IPS-NIHi11 (cell line): Measurements from ENCODE around the gene CAMK1D.

ENCODE experiments used
- DNase-seq: peaks from one replicate; pipeline ENCODE4 v3.0.0; 2012; ENCODE audit warnings: mixed read lengths, low spot score

CAMK1D gene

DNA sequence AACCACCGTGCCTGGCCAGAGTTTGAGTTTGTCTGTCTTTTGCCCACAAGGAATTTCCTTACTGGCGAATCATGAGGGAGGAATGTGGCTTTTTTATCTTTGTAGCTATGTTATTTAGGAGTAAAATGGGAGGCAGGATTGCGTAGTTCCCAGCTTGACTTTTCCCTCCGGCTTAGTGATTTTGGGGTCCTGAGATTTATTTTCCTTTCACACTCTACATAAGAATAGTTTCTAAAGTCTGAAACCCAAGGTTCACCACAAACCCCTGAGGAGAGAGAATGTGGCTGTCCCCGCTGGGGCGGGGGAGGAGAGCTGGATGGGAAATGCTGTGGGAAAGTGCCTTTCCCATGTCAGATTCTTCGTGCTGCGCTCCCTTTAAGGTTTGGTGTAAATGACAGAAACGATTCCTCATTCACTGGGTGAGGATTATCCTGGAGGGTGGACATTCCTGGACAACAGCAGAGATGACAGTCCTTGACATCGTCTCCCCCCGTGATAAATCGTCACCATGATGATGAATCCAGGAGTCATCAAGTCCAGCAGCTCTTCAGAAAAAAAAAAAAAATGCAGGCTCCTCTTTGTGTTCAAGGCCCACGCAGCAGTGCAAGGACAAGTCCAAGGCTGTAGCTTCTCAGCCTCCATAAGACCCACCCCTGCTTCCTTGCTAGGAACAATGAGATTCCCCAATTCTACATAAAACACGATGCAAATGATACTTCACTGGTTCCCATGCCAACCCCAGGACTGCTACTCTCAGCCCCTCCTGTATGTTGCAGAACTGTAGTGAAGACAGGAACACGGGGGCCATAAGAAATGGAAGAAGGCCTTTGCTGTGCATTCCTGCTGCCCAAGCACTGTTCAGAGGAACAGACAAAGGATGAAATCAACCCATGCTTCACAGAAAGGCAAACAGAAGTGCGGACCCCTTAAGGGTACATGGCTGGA lies 419.1 kb downstream of the CAMK1D start:
- DNase-seq, result peak; percentile 59

DNA sequence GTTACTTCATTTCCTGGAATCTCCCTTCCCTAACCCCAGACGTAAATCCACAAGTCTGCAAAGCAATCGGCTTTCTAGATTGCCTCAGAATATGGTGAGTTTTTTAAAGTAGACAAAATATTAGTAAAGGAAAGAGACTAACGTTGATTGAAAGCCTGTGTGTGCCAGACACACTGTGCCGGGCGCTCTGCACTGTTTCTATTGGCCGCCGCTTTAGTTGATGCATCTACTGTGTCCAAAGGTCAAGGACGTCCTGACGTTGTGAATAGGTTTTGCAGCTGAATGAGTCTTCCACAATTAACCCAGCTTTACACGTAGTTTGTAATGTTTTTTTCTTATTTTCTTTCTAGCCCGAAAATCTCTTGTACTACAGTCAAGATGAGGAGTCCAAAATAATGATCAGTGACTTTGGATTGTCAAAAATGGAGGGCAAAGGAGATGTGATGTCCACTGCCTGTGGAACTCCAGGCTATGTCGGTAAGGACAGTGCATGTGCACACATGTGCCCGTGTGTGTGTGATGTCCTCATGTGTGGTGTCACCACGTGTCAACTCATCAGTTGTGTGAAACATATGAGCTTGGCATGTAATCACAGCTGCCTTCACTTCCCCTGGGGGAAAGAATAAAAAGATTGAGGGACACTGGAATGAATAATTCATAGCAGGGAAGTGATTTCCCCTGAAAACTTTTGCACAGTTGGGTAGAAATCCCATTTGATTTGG lies 420.1 kb downstream of the CAMK1D start:
- DNase-seq, result no peak

DNA sequence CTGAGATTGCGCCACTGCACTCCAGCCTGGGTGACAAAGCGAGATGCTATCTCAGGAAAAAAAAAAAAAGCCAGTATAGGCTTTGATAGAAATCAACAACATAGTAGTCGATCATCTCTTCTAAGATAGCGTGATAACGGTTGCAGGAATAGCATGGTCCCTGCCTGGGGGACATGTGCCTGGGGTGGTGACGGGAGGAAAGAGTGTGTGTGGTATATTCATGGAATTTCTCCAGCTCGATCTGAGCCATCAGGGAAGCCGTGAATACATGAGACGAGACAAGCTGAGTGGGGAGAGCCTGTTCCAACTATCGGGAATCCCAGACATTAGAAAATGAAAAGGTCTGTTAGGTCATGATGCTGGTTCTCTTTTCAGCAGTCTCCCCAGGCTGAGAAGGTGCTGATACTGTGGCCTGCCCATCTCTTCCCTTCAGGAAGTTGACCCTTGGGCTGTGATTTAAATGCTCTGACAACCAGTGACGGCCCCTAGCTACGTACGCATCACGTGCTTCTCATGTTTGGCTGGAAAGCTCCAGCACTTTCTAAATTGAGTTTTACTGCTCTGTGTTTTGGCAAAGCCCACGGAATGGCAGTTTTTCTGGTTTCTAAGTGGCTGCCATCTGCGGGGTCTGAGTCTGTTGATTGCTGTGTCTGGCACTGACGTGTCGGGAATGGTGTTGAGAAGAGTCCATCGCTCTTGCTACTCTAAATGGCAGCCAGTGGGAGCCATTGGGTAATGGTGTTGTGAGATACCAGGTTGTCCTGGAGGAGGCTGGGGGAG lies 422.8 kb downstream of the CAMK1D start:
- DNase-seq, result no peak

DNA sequence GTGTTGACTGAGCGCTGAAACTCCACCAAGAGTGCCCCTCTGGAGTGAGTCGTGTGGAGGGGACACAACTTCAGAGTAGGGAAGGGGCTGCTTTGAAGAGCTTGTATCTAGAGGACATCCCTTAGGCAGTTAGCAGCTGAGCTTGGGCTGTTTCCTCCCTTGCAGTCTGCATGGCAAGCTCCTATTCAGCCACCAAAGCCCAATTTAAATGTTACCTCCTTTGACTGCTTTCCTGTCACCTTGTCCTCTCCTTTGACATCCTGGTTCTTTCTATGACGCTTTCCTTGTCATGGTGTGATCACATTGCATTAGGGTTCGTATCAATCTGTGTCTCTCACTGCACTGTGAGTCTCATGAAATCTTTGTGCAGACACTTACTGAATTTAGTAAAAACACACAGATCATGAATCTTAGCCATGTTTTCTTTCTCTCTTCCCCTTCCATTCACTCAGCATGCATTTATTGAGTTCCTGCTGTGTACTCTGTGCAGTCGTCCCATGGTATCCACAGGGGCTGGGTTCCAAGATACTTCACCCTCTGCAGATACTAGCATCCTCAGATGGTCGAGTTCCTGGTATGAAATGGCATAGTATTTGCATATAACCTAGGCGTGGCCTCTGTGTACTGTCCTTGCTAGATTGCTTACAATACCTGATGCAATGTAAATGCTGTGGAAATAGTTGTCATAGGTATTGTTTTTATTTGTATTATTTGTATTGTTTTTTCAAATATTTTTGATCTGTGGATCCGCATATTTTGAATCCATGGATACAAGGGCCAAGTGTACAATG lies 423.6 kb downstream of the CAMK1D start:
- DNase-seq, result no peak

DNA sequence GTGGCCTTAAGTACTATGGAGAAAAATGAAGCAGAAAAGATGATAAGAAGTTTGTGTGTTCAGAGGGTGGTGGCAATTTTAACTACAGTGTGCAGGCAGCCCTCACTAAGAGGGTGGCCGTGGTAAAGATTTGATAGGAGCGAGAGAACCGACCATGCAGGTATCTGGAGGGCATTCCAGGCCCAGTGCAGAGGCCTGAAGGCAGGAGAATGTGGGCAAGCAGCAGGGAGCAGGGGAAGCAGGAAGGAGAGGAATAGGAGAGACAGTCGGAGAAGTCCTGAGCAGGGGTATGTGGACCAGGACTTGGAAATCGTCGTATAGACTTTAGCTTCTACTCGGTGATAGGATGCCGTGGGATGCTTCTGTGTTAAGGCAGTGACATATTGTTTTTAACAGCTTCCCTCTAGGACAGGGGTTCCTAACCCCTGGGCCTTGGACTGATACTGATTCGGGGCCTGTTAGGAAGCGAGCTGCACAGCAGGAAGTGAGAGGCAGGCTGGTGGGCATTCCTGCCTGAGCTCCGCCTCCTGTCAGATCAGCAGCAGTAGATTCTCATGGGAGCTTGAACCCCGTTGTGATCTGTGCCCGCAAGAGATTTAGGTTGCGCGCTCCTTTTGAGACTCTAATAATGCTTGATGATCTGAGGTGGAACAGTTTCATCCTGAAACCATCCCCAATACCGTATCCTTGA lies 425.0 kb downstream of the CAMK1D start:
- DNase-seq, result no peak

DNA sequence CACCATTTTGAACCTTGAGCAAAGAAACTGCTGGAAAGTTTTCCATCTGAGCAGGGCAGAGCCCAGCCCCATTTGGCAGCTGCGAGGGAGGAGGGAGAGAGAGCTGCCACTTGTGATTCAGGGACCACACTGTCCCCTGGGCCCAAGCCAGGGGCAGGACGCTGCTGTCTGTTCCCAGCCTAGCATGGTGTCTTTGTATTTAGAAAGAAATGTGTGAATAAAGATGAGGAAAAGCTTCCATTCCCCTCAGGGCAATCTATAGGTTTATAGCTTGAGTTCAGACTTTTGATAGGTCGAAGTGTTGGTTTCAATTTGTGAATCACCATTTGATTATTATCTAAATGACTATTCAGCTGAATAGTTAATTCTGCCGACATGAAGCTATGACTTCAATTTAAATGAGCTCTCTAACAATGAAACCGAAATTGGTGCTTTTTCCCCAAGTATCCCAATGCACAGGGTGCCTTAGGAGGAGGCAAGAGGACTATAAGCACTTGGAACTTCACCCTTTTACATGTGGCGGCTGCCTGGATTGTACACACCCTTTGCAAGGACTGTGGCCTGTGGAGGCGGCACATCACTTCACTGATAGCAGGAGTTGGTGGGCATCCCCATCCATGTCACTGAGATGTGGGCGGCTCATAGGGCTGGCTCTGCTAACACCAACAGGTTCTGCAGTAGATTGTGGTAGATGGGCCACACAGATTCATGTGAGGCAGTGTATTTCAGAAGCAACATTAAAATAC lies 428.7 kb downstream of the CAMK1D start:
- DNase-seq, result no peak

DNA sequence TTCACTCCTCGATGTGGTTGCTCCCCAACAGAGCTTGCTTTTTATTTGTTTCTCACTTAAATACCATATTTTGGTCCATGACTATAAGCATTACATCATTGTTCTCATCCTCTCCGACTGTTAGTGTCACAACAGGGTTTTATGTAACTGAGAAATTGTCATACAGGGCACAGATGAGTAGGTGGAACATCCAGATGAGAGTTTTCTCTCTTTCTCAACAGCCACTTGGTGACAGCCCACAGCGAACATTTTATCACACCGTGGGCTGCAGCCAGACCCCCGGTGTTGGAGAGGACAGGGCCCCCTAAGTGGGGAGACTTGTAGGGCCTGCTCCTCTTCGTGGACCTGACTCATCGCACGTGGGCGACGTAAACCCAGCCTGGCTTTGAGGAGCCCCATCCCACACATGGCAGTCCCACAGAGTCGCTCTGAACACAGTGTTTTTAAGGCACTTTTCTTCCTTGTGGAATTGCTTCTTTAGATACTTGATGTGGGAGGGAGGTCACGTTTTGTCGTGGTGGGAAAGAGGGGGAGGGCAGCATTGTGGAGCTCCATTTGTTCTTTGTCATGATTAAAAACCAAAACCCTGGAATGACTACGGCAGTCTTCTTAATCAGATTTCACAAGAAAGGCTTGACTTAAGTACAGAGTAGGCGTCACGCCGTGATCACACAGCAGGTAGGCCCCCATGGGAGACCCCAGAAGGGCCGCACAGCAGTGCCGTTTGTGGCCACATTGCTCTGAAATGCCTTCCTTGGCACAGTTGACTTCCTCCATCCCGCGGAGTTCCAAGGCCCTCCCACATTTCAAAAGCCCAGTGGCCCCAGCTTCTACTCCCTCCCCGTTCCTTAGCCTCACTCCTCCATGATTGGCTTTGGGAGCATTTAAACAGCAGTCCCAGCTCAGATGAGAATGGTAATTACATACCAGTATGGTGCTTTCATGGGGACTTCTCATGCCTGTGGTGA lies 431.6 kb downstream of the CAMK1D start:
- DNase-seq, result no peak

DNA sequence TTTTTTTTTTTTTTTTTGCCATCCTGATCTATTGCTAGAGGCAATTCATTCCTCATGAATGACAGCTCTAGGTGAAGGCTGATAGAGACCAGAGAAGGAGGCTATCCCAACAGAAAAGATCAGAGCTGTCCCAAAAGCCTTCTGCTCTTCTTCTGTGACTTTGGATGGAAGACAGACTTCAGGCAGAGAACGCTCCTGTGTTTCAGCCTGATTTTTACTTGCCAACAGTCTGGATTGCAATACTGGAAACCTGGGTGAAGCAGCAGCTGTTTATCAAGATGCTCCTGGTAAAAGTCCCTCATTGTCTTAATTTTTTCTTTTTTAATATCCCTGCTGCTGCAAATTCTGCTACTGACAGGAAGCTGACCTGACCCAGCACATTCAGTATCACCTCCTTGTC lies 432.6 kb downstream of the CAMK1D start:
- no peak for DNase-seq

DNA sequence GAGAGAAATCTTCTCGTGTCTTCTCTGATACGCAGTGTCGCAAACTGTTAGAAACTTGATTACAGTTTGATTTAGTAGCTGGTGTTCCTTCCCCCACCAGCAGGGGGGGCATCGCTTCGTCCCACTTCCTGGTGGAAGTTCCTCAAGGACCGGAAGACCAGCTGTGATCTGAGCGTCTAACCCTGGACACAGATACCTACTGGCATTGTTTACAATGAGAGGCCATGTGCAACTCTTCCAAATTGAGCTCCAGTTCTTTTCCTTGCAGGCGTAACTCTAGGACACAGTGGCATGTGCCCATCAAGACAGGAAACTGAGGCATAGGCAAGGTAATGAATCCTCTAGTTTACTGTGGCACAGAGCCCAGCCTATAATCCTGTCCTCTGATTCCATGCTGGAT lies 433.2 kb downstream of the CAMK1D start:
- DNase-seq, result peak; percentile 72

DNA sequence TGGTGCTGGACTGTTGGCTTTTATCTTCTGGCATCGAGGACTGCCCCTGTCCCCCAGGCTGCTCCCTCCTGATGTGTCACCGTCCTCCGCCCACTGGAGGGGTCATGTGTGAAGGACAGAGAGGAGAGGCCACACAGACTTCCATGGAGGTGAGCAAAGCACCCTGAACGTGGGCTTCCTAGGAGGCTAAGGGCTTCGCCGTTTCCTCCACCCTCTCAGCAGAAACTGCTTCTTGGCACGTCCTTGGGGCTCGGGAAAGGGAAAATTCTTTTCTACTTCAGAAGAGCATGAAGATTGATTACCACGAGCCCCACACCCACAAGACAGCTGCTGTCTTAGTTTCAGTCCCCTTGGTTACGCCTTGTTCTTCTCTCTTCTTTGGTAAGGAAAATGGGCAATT lies 433.9 kb downstream of the CAMK1D start:
- no peak for DNase-seq

DNA sequence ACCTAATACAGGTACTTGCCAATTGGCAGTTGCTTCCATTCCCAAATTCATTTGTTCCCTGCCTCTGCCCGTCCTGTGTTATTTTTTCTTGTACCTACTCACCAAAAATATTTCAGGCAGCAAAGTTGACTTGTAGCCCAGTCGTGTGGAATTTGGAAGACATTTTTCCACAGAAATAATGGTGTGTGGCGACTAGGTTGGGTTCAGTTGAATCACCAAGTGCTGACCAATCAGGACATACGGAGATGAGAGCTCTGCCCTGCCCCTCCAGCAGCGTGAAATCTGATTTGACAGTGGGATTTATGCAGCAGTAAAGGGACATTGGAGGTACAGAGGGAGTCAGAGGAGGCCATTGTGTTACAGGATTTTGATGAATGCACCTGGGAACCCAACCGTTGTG lies 435.3 kb downstream of the CAMK1D start:
- DNase-seq, result no peak

DNA sequence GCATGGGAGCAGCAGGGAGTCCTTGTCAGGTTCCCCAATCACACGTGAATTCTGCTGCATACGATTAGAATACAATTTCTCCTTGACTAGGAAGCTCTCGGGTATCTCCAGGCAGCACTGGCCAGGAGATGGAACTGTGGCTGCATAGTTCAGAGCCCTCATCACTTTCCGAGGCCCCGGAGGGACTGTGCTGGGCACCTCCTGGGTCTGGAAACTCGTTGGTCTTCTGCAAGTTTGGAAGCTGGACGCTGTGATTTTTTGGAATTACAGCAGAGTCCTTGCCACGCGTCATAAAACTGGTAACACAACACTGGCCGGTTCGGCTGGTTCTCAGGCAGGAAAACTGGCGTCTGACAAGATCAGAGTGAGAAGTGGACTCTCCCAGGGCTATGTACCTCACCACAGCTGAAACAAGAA lies 436.1 kb downstream of the CAMK1D start:
- no peak for DNase-seq

DNA sequence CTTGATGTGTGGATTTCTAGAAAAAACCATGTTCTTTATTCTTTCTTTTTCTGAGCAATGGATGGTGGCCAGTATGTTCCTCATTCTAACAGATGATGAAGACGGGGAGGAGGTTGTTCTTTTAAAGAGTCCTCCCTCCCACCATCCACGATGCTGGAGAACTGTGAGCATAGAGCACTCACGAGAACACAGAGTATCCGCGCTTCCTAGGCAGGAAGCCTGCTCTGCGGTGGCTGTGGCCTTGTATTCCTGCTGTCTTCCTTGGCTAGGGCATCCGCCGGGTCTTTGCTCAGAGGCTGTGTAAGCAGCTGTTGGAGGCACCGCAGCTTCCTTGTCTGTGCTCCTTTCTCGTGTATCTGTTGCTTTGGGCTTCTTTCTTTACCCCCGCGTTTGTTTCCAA lies 437.9 kb downstream of the CAMK1D start:
- no peak for DNase-seq

DNA sequence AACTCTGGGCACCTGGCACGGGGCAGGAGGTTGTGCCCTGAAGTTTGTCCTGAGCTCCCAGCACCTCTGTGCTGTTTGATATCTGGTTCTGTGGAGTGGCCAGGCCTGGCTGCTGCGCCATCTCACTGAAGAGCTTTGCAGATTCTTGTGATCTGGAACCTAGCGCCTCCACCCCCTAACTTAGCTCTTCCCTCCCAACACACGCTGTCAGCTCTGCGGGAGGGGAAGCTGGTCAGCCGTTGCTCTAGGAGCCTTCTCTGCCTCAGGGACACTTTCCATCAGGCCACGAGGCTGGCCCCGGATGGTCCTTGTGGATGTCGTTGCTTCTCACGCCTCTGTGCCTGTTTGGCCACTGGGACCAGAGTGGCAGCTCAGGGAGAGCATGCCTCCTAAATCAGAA lies 438.9 kb downstream of the CAMK1D start:
- DNase-seq, result no peak

DNA sequence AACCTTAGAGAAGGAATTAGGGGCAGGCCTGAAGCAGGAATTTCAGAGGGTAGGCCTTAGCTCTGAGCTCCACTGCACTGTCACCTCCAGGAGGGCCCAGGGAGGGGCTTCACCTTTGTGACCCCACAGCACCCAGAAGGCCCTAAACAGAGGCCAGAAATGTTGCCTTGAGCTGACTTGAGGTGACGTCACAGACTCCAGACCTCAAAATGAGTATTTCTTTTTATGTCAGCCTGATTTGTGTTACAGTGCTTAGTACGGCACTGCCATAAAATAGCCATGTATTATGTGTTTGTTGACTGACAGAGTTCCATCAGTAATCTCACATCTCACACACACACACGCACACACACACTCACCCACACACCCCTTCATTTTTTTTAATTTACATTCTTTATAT lies 440.9 kb downstream of the CAMK1D start:
- DNase-seq, result no peak

DNA sequence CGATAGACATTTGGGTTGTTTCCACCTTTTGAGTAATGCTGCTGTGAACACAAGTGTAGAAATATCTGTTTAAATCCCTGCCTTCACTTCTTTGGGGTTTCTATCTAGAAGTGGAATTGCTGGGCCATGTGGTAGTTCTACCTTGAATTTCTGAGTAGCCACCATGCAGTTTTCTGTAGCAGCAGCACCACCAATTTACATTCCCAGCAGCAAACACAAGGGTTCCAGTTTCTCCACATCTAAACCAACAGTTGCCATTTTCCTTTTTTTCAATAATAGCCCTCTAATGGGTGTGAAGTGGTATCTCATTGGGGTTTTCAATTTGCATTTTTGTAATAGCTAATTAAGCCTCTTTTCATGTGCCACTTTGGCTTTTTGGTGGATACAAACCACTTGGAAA lies 442.4 kb downstream of the CAMK1D start:
- no peak for DNase-seq

DNA sequence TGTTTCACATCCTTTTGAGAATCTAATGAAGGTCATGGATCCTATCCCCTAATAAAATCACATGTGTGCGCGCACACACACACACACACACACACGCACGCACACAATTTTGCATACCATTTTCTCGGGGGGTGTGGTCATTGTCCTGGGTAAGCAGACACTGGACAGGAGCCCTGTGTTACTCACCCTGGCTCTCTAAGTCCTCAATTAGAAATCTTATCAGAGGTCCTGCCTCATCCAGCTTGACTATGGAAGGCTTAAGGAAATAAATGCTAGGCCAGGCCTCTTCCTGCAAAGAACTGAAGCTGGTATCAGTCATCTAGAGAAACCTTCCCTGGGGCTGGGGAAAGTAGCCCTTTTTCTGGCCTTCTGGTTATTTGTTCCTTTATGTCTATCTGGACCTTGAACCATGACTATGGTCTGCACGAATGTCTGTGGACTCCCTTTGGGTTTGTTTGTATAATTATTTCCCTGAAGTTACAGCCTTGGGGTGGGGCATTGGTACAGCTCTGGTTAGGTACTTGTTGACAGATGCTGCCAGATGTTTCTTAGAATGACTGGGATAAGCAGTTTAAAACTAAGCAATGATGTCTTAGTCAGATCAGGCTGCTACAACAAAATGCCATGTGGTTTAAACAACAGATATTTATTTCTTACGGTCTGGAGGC lies 443.7 kb downstream of the CAMK1D start:
- no peak for DNase-seq

DNA sequence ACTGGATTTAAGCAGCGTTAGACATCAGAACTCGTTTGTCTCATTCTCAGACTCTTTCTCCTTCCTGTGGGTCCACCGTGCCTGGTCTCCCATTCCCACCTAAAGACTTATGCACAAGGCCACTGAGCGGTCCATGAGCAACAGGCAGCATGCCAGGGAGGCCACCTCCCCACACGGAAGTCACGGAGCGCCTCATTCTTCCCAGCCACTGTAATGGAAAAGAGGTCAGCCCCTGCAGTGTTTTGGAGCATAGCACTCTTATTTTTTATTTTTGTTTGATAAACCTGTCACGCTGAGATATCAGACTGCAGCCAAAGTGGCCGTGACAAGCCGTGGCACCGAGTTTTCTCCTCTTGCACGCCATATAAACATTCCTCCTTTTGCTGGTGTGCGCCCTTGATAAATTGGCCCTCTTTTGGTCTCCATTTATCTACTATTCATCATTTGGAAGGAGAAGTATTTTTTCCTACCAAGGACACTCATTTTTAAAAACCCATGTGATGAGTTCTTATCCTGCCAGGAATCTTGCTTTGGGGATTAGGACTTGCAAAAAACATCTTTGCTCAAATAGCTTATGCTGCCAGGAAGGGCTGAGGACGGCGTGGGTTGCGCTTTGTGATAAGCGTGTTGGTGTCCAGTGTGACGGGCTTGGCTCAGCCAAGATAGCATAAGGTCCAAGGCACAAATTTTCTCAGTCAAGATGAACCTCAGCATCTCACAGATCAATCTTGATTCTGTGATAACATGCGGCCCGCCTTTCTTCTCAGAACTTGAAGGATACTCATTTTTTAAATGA lies 446.2 kb downstream of the CAMK1D start:
- no peak for DNase-seq
